ENCODE measurements around the gene NCEH1.

Gene NCEH1

DNA sequence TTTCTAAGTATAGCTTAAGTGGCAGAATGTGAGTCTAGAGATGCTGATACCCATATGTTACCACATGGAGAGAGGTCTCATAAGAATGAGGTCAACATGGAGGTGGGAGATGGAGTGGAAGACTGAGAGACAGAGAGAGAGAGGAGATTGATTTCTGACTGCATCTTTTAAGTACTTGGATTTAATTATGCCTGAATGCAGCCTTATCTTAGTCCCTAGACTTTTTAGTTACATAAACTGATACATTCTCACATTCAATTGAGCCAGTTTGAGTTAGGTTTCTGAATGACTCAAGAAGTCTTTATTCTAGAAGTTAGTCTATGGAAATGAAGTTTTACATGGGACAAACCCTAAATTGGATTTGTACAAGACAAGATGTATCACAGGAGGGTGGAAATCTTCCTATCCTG is 129.1 kb downstream of the NCEH1 start:
- TF ChIP-seq TAF1 (IDR thresholded peaks at IDR 0.05; ENCODE audit: borderline replicate concordance, low read depth, low read length) (no peak), POLR2AphosphoS5 (IDR thresholded peaks at IDR 0.05; ENCODE audit: low read depth, low read length) (no peak), POLR2A (IDR thresholded peaks at IDR 0.05; ENCODE audit: low read depth, low read length) (no peak)
- DNase-seq (ENCODE audit: insufficient read length) (no peak), FAIRE-seq (peak; percentile 9)

- FAIRE-seq (peak; percentile 69), DNase-seq (ENCODE audit: insufficient read length) (no peak)
- no peak for TF ChIP-seq POLR2A (IDR thresholded peaks at IDR 0.05; ENCODE audit: low read depth, low read length)
- no peak for TF ChIP-seq TAF1 (IDR thresholded peaks at IDR 0.05; ENCODE audit: borderline replicate concordance, low read depth, low read length)
- no peak for TF ChIP-seq POLR2AphosphoS5 (IDR thresholded peaks at IDR 0.05; ENCODE audit: low read depth, low read length)
These were observed 130.0 kb downstream of the NCEH1 start for GRCh38 chr3:172580680-172581401.

Measured in GM12892 (cell line).